Mesenchymal stem cell (in vitro differentiated cells and primary cell): ENCODE measurements around the gene DCAF8.
A peak's percentile ranks its signal among the peaks of the same experiment; 100 is the strongest.

Experiments used
- DNase-seq: peaks from one replicate; pipeline ENCODE4 v3.0.0-alpha.2; 2013
- H2AFZ ChIP-seq: one replicate; pipeline ENCODE4 v1.6.1; 2013; ENCODE audit warnings: low read depth, mild to moderate bottlenecking, control low read depth, inconsistent platforms, low read length, moderate library complexity
- H2AK5ac ChIP-seq: 2 replicates; pipeline ENCODE4 v1.6.1; 2013; ENCODE audit warnings: low read length, moderate library complexity, mild to moderate bottlenecking, inconsistent platforms; ENCODE audit not compliant: severe bottlenecking
- H2BK120ac ChIP-seq: one replicate; pipeline ENCODE4 v1.6.1; 2013; ENCODE audit warnings: low read depth, mild to moderate bottlenecking, inconsistent platforms, low read length, moderate library complexity
- H2BK12ac ChIP-seq, 2 experiments: one replicate each; pipeline ENCODE4 v1.6.1; 2013; ENCODE audit warnings: inconsistent platforms in 2 of 2, low read length in 2 of 2, mild to moderate bottlenecking in 2 of 2, moderate library complexity in 2 of 2, control low read depth in 1 of 2
- H2BK15ac ChIP-seq: one replicate; pipeline ENCODE4 v1.6.1; 2013; ENCODE audit warnings: mild to moderate bottlenecking, low read depth, inconsistent platforms; ENCODE audit not compliant: poor library complexity, severe bottlenecking
- H2BK5ac ChIP-seq: 2 replicates; pipeline ENCODE4 v1.6.1; 2013; ENCODE audit warnings: low read depth, mild to moderate bottlenecking, low read length, control low read depth, inconsistent platforms; ENCODE audit not compliant: poor library complexity, severe bottlenecking
- H3K14ac ChIP-seq, 2 experiments: one replicate each; pipeline ENCODE4 v1.6.1; 2013; ENCODE audit warnings: inconsistent platforms in 2 of 2, low read length in 2 of 2, control low read depth in 1 of 2, mild to moderate bottlenecking in 1 of 2, moderate library complexity in 1 of 2
- H3K18ac ChIP-seq, 2 experiments: one replicate each; pipeline ENCODE4 v1.6.1; 2013; ENCODE audit warnings: inconsistent platforms in 2 of 2, low read length in 2 of 2, control low read depth in 1 of 2, low read depth in 1 of 2, mild to moderate bottlenecking in 1 of 2
- H3K23ac ChIP-seq, 2 experiments: one replicate each; pipeline ENCODE4 v1.6.1; 2013; ENCODE audit warnings: inconsistent platforms in 2 of 2, low read length in 2 of 2, mild to moderate bottlenecking in 2 of 2, moderate library complexity in 2 of 2, control low read depth in 1 of 2
- H3K27ac ChIP-seq: 2 replicates; pipeline ENCODE4 v1.5.1; 2013; ENCODE audit warnings: mild to moderate bottlenecking, moderate library complexity, low read length, control low read depth, inconsistent platforms; ENCODE audit not compliant: poor library complexity, severe bottlenecking
- H3K27me3 ChIP-seq, 2 experiments: 2 replicates each; pipeline versions ENCODE4 v1.6.1 to v1.7.0; 2013; ENCODE audit warnings: low read length in 2 of 2, mild to moderate bottlenecking in 2 of 2, moderate library complexity in 2 of 2, control low read depth in 1 of 2, inconsistent platforms in 1 of 2; ENCODE audit not compliant: control insufficient read depth in 1 of 2, insufficient read depth in 1 of 2
- H3K36me3 ChIP-seq, 2 experiments: 2 replicates each; pipeline versions ENCODE4 v1.6.1 to v1.7.0; 2013; ENCODE audit warnings: low read length in 2 of 2, control low read depth in 1 of 2, inconsistent platforms in 1 of 2, low read depth in 1 of 2, mild to moderate bottlenecking in 1 of 2; ENCODE audit not compliant: insufficient read depth in 2 of 2, control insufficient read depth in 1 of 2
- H3K4ac ChIP-seq, 2 experiments: one replicate each; pipeline ENCODE4 v1.6.1; 2013; ENCODE audit warnings: inconsistent platforms in 2 of 2, low read length in 2 of 2, mild to moderate bottlenecking in 2 of 2, moderate library complexity in 2 of 2, control low read depth in 1 of 2, low read depth in 1 of 2
- H3K4me1 ChIP-seq: 2 replicates; pipeline ENCODE4 v1.6.1; 2013; ENCODE audit warnings: low read depth, low read length, control low read depth; ENCODE audit not compliant: control insufficient read depth, insufficient read depth
- H3K4me2 ChIP-seq: 2 replicates; pipeline ENCODE4 v1.6.1; 2013; ENCODE audit warnings: low read length, mild to moderate bottlenecking, inconsistent platforms; ENCODE audit not compliant: poor library complexity, severe bottlenecking
- H3K4me3 ChIP-seq, 2 experiments: 2 replicates each; pipeline versions ENCODE4 v1.5.1 to v1.7.0; 2013; ENCODE audit warnings: low read length in 2 of 2, mild to moderate bottlenecking in 2 of 2, control low read depth in 1 of 2, low read depth in 1 of 2; ENCODE audit not compliant: insufficient read depth in 1 of 2
- H3K79me1 ChIP-seq: replicated peaks from 2 replicates; pipeline ENCODE4 v1.6.1; 2013; ENCODE audit warnings: mild to moderate bottlenecking, control low read depth, low read length, inconsistent platforms; ENCODE audit not compliant: poor library complexity, severe bottlenecking
- H3K9ac ChIP-seq: 2 replicates; pipeline ENCODE4 v1.7.0; 2013; ENCODE audit warnings: mild to moderate bottlenecking, low read length, moderate library complexity
- H3K9me3 ChIP-seq: 2 replicates; pipeline ENCODE4 v1.7.0; 2013; ENCODE audit warnings: mild to moderate bottlenecking, low read length; ENCODE audit not compliant: control insufficient read depth
- H4K8ac ChIP-seq: one replicate; pipeline ENCODE4 v1.6.1; 2013; ENCODE audit warnings: inconsistent platforms, mild to moderate bottlenecking, low read length, moderate library complexity
- H4K91ac ChIP-seq: one replicate; pipeline ENCODE4 v1.6.1; 2013; ENCODE audit warnings: mild to moderate bottlenecking, low read length, inconsistent platforms
- WGBS: methylation state at CpG from one replicate; pipeline ENCODE4 v1.1.7; 2013; ENCODE audit warnings: mixed read lengths; 5-methylcytosine and 5-hydroxymethylcytosine counted together

DCAF8 gene

DNA sequence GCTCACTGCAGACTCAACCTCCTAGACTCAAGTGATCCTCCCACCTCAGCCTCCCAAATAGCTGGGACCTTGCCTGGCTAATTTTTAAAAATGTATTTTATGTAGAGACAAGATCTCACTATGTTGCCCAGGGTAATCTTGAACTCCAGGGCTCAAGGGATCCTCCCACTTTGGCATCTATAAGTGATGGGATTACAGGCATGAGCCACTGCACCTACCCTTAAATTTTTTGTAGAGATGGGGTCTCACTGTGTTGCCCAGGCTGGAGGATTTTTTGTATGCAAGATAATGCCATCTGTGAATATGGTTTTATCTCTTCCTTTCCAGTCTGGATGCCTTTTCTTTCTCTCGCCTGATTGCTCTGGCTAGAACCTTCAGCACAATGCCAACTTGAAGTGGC, 8.7 kb upstream of the DCAF8 start:
- H3K27me3 ChIP-seq = peaks cover 0 to 4% of the 10 kb centered on the region in 2 experiments
- no peaks in the 10 kb centered on the region for H3K9me3 ChIP-seq
- no peak overlapping the region for H3K14ac ChIP-seq
- H3K18ac ChIP-seq = no peak overlapping the region
- H3K4me2 ChIP-seq = no peak overlapping the region
- no peak overlapping the region for H3K23ac ChIP-seq
- H2AK5ac ChIP-seq = no peak overlapping the region
- H3K4me3 ChIP-seq = no peak overlapping the region
- peaks cover 0 to 4% of the 10 kb centered on the region in 2 experiments for H3K36me3 ChIP-seq
- WGBS = no CpG with 5 or more reads among the region's 1 CpG
- H2BK12ac ChIP-seq = no peak overlapping the region
- H2BK5ac ChIP-seq = no peak overlapping the region
- H3K27ac ChIP-seq = no peak overlapping the region
- H4K8ac ChIP-seq = no peak overlapping the region
- no peak overlapping the region for H4K91ac ChIP-seq
- no peak overlapping the region for H3K4ac ChIP-seq
- no peak overlapping the region for H3K9ac ChIP-seq
- H2AFZ ChIP-seq = no peak overlapping the region
- no peaks in the 10 kb centered on the region for H3K79me1 ChIP-seq
- H3K4me1 ChIP-seq = no peaks in the 10 kb centered on the region
- no peak overlapping the region for H2BK120ac ChIP-seq
- no peak for DNase-seq
- H2BK15ac ChIP-seq = no peak overlapping the region

DNA sequence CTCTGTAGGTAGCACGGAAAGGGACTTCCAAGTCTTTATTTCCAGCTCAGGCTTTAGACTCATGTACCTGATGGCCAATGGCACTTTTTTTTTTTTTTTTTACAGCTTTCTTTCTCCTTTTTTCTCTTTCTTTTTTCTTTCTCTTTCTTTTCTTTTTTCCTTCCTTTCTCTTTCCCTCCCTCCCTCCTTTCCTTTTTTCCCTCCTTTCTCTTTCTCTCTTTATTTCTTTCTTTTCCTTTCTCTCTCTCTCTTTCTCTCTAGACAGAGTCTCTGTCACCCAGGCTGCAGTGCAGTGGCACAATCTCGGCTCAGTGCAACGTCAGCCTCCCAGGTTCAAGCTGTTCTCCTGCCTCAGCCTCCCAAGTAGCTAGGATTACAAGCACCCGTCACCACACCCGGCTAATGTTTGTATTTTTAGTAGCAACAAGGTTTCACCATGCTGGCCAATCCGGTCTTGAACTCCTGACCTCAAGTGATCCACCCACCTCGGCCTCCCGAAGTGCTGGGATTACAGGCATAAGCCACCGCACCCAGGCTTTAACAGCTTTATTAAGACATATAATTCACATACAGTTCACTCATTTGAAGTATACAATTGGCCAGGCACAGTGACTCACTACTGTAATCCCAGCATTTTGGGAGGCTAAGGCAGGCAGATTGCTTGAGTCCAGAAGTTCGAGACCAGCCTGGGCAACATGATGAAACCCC, 5.1 kb upstream of the DCAF8 start:
- 87% methylated on average over 9 of the region's 10 CpGs for WGBS
- no peak overlapping the region for H3K23ac ChIP-seq

DNA sequence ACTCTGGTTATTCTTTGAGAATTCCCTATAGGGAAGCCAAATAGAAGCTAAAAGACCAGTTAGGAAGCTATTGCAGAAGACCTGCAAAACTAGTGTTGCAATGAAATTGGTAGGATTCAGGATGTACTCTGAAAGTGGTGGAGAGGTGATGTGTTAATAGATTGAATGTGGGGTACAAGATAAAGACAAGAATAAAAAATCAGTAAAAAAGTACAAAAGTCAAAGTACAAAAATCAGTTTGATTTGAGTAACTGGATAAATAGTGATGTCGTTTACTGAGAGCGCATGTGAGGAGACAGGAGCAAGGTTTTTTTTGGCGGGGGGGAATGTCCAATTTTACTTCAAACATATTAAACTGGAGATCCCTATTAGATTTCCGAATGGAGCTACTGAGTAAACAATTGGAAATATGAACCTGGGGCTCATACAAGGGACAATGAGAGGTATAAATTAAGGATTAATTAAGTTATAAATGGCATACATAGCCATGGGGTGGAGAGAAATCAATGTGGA, 2.5 kb upstream of the DCAF8 start:
- H3K14ac ChIP-seq = no peak overlapping the region
- no peak overlapping the region for H3K4me3 ChIP-seq
- no peak overlapping the region for H2BK15ac ChIP-seq
- WGBS = 94% methylated on average over 3 of the region's 4 CpGs
- H3K79me1 ChIP-seq = peaks cover 2% of the 10 kb centered on the region
- H2BK5ac ChIP-seq = no peak overlapping the region
- H3K9me3 ChIP-seq = no peaks in the 10 kb centered on the region
- H3K27me3 ChIP-seq = no peaks in the 10 kb centered on the region
- H2AK5ac ChIP-seq = no peak overlapping the region
- no peak overlapping the region for H3K23ac ChIP-seq
- H2BK12ac ChIP-seq = no peak overlapping the region
- H3K18ac ChIP-seq = no peak overlapping the region
- DNase-seq = no peak
- H3K9ac ChIP-seq = no peak overlapping the region
- H3K4ac ChIP-seq = no peak overlapping the region
- H2AFZ ChIP-seq = no peak overlapping the region
- H3K4me1 ChIP-seq = no peaks in the 10 kb centered on the region
- H3K36me3 ChIP-seq = no peaks in the 10 kb centered on the region
- no peak overlapping the region for H4K91ac ChIP-seq
- H2BK120ac ChIP-seq = no peak overlapping the region
- H3K27ac ChIP-seq = no peak overlapping the region
- no peak overlapping the region for H3K4me2 ChIP-seq
- no peak overlapping the region for H4K8ac ChIP-seq

More for the DNA sequence above, 5.1 kb upstream of the DCAF8 start:
- H3K36me3 ChIP-seq = no peaks in the 10 kb centered on the region
- H3K4me3 ChIP-seq = no peak overlapping the region
- no peak overlapping the region for H4K8ac ChIP-seq
- no peak overlapping the region for H3K14ac ChIP-seq
- H2AK5ac ChIP-seq = no peak overlapping the region
- no peak overlapping the region for H2BK120ac ChIP-seq
- no peaks in the 10 kb centered on the region for H3K79me1 ChIP-seq
- H4K91ac ChIP-seq = no peak overlapping the region
- no peak overlapping the region for H2BK5ac ChIP-seq
- H3K9ac ChIP-seq = no peak overlapping the region
- no peak overlapping the region for H2AFZ ChIP-seq
- H3K4me1 ChIP-seq = no peaks in the 10 kb centered on the region
- no peak overlapping the region for H3K18ac ChIP-seq
- H2BK12ac ChIP-seq = no peak overlapping the region
- H3K4me2 ChIP-seq = no peak overlapping the region
- no peak overlapping the region for H3K27ac ChIP-seq
- no peak for DNase-seq
- H3K4ac ChIP-seq = no peak overlapping the region
- H2BK15ac ChIP-seq = no peak overlapping the region
- no peaks in the 10 kb centered on the region for H3K9me3 ChIP-seq
- H3K27me3 ChIP-seq = peaks cover 0 to 4% of the 10 kb centered on the region in 2 experiments

DNA sequence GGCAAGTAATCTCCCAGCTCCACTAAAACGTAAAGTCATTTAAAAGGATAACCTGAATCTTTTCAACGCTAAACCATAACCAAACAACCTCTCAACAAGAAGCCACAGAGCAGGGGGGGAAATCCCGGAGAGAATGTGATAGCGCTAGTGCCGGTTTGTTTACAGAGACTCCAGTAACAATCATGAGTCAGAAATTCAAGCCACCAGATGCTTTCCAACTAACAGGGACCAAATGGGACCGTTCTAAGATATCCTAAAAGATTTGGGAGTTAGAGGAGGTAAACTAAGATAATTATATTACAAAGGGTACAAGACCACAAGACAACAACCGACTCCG, 825 bp downstream of the DCAF8 start:
- Histone ChIP-seq H3K9me3 (no peaks in the 10 kb centered on the region), H2BK15ac (no peak overlapping the region), H2BK12ac (no peak overlapping the region), H3K4me2 (peak overlapping the region; percentile 84), H3K23ac (no peak overlapping the region), H3K4ac (peak overlapping the region; percentile 75 to 100), H3K9ac (peak overlapping the region; percentile 98), H3K79me1 (peaks cover 10% of the 10 kb centered on the region), H3K36me3 (peaks cover 0 to 5% of the 10 kb centered on the region in 2 experiments), H3K27me3 (no peaks in the 10 kb centered on the region), H2AFZ (no peak overlapping the region), H4K91ac (no peak overlapping the region), H2AK5ac (no peak overlapping the region), H2BK5ac (no peak overlapping the region), H3K14ac (no peak overlapping the region), H4K8ac (peak overlapping the region; percentile 79), H3K18ac (peak overlapping the region; percentile 74 to 100), H3K27ac (peak overlapping the region; percentile 79), H2BK120ac (peak overlapping the region; percentile 43), H3K4me1 (peaks cover 2% of the 10 kb centered on the region), H3K4me3 (peak overlapping the region; percentile 93 to 97)
- peak; percentile 97 for DNase-seq
- 0% methylated on average over 5 of the region's 8 CpGs for WGBS
